Left ventricle myocardium inferior (tissue), 1 donor: ENCODE results near the gene STAC3. TPM values are rescaled to one million over a fixed set of nuclear protein-coding genes. Genes with fewer than 3 reads are reported as not detected.
"Not testable (repeated sequence)": the region's sequence is repeated elsewhere in the genome, so short reads cannot be mapped to it uniquely, and the experiment has no call there.

Experiments
- DNase-seq: peaks from one replicate; pipeline ENCODE4 v3.0.0-alpha.2; 2020
- H3K27ac ChIP-seq: fragments of 200-600 bp; replicated peaks from 2 replicates; pipeline ENCODE4 v1.8.0; 2021
- H3K27me3 ChIP-seq: fragments of 200-600 bp; 2 replicates; pipeline ENCODE4 v1.8.0; 2021; ENCODE audit warnings: low read depth
- H3K36me3 ChIP-seq: fragments of 200-600 bp; 2 replicates; pipeline ENCODE4 v1.8.0; 2021
- H3K4me1 ChIP-seq: fragments of 200-600 bp; 2 replicates; pipeline ENCODE4 v1.8.0; 2021
- H3K4me3 ChIP-seq: fragments of 200-600 bp; 2 replicates; pipeline ENCODE4 v1.8.0; 2021; ENCODE audit warnings: mild to moderate bottlenecking, moderate library complexity
- H3K9me3 ChIP-seq: fragments of 200-600 bp; replicated peaks from 2 replicates; pipeline ENCODE4 v1.8.0; 2021
- intact Hi-C: fragments of 100-400 bp; cut with micrococcal nuclease; formaldehyde crosslinking; loops from one replicate; pipeline ENCODE4 v1.11.0; 2022
- long read RNA-seq: library from polyadenylated mRNA; unstranded; transcript quantifications from one replicate; pipeline ENCODE4 v2.0.0, GENCODE V29; 2021
- total RNA-seq: library from RNA; stranded (reverse); fragmentation: NEBNext Ultra II Directional; extraction: Animal tissue kit (Norgen Biotek cat#: 25700); gene quantifications from one replicate; pipeline ENCODE4 v1.2.1, GENCODE V29; 2021
- TF ChIP-seq, protein P1 (sequence below): fragments of 200-600 bp; IDR thresholded peaks from 2 replicates; pipeline ENCODE4 v1.8.0; 2021; ENCODE audit warnings: antibody characterized with exemption, mild to moderate bottlenecking, borderline replicate concordance
- donor health status: DM: no; HTN: yes; CAD: no; lungs with severe emphysema.

The STAC3 gene
- 0.69 TPM for total RNA-seq
- long read RNA-seq: 0 reads

DNA sequence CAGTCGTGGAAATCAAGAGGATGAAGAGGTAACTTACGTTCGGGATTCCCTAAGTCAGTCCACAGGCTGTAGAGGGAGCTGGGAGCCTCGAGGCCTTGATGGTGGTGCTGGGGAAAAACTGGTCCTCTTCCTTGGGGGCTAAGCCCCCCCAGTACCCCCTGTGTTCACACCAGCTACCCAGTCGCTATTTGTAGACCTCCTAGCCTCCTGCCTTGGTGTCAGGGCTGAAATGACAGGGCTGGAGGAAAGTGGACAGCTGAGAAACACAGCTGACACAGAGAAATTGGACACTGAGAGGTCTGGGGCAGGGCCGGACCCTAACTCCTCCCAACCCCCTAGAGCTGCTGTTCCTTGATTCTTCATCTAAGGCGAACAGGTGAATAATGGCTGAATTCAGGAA, at the start of gene STAC3:
Gene STAC3 (minus strand): TSS at position 232 of the 400 bp plus-strand sequence. CDS start 1,551 bp downstream, outside the sequence.
- H3K36me3 ChIP-seq: peaks cover 13% of the 10 kb centered on the region
- intact Hi-C loops: no loop called here
- H3K9me3 ChIP-seq: no peaks in the 10 kb centered on the region
- no peaks in the 10 kb centered on the region for H3K4me1 ChIP-seq
- H3K27me3 ChIP-seq: no peaks in the 10 kb centered on the region
- H3K4me3 ChIP-seq: no peak within 1 kb of the TSS
- H3K27ac ChIP-seq: no peak within 1 kb of the TSS
- TF ChIP-seq, protein P1, sequence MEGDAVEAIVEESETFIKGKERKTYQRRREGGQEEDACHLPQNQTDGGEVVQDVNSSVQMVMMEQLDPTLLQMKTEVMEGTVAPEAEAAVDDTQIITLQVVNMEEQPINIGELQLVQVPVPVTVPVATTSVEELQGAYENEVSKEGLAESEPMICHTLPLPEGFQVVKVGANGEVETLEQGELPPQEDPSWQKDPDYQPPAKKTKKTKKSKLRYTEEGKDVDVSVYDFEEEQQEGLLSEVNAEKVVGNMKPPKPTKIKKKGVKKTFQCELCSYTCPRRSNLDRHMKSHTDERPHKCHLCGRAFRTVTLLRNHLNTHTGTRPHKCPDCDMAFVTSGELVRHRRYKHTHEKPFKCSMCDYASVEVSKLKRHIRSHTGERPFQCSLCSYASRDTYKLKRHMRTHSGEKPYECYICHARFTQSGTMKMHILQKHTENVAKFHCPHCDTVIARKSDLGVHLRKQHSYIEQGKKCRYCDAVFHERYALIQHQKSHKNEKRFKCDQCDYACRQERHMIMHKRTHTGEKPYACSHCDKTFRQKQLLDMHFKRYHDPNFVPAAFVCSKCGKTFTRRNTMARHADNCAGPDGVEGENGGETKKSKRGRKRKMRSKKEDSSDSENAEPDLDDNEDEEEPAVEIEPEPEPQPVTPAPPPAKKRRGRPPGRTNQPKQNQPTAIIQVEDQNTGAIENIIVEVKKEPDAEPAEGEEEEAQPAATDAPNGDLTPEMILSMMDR: no peak
- no peak for DNase-seq

DNA sequence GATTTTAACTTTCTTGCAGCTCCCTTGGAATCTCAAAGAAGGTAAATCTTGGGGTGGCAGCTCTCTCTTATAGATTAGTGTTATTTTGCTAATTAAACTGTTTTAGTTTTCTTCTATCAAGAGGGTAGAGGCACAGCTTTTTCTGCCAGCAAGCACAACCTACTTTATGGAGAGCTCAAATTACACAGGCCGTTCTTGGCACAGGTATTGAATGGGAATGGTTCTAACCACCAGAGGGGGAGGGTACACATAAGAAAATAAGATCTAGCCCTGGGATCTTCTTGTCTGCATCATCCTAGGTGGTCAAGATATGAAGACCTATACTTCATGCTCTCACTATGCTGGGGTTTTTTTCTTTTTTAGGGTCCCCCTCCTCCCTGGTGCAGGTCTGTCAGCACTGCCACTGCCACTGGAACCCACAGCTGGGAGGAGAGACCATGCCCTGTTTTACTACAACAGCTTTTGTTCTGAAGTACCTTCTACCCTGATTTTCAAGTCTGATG, 48.6 kb upstream of the STAC3 start:
- intact Hi-C loops: loop anchor here (5.0 kb wide), 1 partner anchor 158 kb away; the partner anchor contains the start of genes GLI1 and INHBE

DNA sequence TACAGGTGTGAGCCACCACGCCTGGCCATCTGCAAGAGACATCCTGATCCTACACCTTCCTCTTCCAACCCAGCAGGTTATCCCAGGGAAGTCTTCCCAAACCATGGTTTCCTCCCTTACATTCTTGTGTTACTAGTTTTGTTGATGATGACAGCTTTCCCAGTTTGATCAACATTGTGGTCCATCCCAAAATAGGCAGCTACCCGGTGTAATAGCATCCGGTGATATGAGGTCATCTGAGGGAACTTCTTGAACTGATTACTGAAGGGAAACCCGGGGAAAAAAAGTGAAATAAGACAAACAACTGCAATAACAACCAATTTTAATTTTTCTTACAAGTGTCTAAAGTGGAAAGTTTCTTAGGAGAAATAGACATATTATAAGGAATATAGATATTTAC, 45.3 kb upstream of the STAC3 start:
- TF ChIP-seq, protein P1: no peak
- H3K27ac ChIP-seq: no peak overlapping the region
- peaks cover 16% of the 10 kb centered on the region for H3K4me1 ChIP-seq
- DNase-seq: no peak
- peaks cover 82% of the 10 kb centered on the region for H3K36me3 ChIP-seq
- no peaks in the 10 kb centered on the region for H3K9me3 ChIP-seq
- no peak overlapping the region for H3K4me3 ChIP-seq
- intact Hi-C loops: no loop called here
- no peaks in the 10 kb centered on the region for H3K27me3 ChIP-seq

More for the DNA sequence above, 48.6 kb upstream of the STAC3 start:
- H3K27me3 ChIP-seq: no peaks in the 10 kb centered on the region
- no peaks in the 10 kb centered on the region for H3K9me3 ChIP-seq
- TF ChIP-seq, protein P1: no peak
- peaks cover 16% of the 10 kb centered on the region for H3K4me1 ChIP-seq
- H3K4me3 ChIP-seq: no peak overlapping the region
- DNase-seq: no peak
- no peak overlapping the region for H3K27ac ChIP-seq
- H3K36me3 ChIP-seq: peaks cover 60% of the 10 kb centered on the region

DNA sequence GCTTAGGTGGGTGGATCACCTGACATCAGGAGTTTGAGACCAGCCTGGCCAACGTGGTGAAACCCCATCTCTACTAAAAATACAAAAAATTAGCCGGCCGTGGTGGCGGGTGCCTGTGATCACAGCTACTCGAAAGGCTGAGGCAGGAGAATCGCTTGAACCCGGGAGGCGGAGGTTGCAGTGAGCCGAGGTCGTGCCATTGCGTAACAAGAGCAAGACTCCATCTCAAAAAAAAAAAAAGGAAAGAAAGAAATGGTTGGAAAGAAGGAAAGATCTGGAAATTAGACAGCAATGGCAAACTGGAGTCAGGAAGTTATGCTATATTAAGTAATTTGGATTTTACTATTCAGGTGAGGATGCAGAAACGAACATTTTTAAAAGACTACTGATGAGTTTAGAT, 31.1 kb upstream of the STAC3 start:
- H3K36me3 ChIP-seq: peaks cover 89% of the 10 kb centered on the region
- H3K4me3 ChIP-seq, intact Hi-C loops, H3K9me3 ChIP-seq, H3K4me1 ChIP-seq, DNase-seq, H3K27ac ChIP-seq, H3K27me3 ChIP-seq: not testable (repeated sequence)

DNA sequence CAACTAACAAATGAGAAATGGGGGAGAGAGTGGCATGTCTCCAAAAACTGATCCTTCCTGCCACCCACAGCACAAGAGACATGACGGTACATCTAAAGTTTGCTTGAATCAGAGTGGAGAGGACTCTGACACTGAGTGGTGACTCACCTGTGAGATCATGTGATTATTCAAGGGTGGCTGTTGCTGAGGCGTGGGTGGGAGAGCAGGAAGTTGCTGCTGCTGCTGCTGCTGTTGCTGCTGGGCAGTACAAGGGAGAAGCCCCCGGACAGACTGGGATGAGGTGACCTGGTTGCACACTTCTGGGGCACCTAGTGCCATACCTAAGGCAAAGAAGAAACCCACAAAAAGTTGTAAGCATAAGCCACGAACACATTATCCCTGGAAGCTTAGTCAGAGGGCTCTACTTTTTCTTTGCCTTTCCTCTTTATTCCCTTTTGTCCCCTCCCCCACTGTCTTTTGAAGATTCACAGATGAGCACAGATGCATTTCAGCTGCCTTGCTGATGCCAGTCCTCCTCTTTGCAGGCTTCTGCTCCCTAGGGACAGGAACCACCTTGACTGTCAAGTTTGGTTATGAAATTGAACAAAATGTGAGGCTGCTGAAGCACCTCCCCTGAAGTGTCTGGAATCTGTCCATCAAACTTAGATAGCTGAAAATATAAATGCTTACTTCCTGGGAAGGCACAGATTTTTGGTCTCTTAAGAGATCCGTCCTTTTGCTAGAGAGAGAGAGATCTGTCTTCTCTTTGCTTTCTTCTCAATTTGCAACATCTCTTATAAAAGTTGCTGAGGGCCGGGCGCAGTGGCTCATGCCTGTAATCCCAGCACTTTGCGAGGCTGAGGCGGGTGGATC, 29.4 kb upstream of the STAC3 start:
- no peak for DNase-seq
- Histone ChIP-seq H3K27ac (no peak overlapping the region), H3K4me3 (no peak overlapping the region), H3K4me1 (no peaks in the 10 kb centered on the region), H3K36me3 (peaks cover 90% of the 10 kb centered on the region), H3K9me3 (no peaks in the 10 kb centered on the region), H3K27me3 (no peaks in the 10 kb centered on the region)
- intact Hi-C loops: no loop called here
- TF ChIP-seq, protein P1: no peak
